GM18861 (cell line): ENCODE measurements around the gene TMEM245.
A peak's percentile ranks its signal among the peaks of the same experiment; 100 is the strongest.

Source experiments
- ATAC-seq: cut with Tn5 transposase; IDR thresholded peaks from one replicate; pipeline ENCODE4 v1.9.1; 2021; ENCODE audit not compliant: unreplicated experiment

TMEM245 gene

GRCh38 chr9:109107402-109108240 is 12.1 kb downstream of the TMEM245 start:
- no peak for ATAC-seq

- ATAC-seq = peak; percentile 77
Observed at GRCh38 chr9:109101810-109102209, 17.9 kb downstream of the TMEM245 start.

- no peak for ATAC-seq
Observed at GRCh38 chr9:109101202-109101595, 18.5 kb downstream of the TMEM245 start.

GRCh38 chr9:109100543-109101201 is 19.1 kb downstream of the TMEM245 start:
- no peak for ATAC-seq

- no peak for ATAC-seq
Observed at GRCh38 chr9:109098960-109099308, 20.8 kb downstream of the TMEM245 start.

GRCh38 chr9:109098171-109098959 is 21.4 kb downstream of the TMEM245 start:
- ATAC-seq = peak; percentile 33

GRCh38 chr9:109097146-109097545 is 22.6 kb downstream of the TMEM245 start:
- ATAC-seq = no peak

- no peak for ATAC-seq
Observed at GRCh38 chr9:109095321-109095720, 24.4 kb downstream of the TMEM245 start.

GRCh38 chr9:109094268-109094667 is 25.5 kb downstream of the TMEM245 start:
- no peak for ATAC-seq

GRCh38 chr9:109092587-109092986 is 27.2 kb downstream of the TMEM245 start:
- no peak for ATAC-seq

- no peak for ATAC-seq
Observed at GRCh38 chr9:109092051-109092580, 27.6 kb downstream of the TMEM245 start.

GRCh38 chr9:109088221-109088620 is 31.5 kb downstream of the TMEM245 start:
- no peak for ATAC-seq

- ATAC-seq = no peak
Observed at GRCh38 chr9:109087795-109088194, 32.0 kb downstream of the TMEM245 start.

GRCh38 chr9:109086221-109086620 is 33.5 kb downstream of the TMEM245 start:
- ATAC-seq = no peak

- ATAC-seq = no peak
Observed at GRCh38 chr9:109085510-109085909, 34.2 kb downstream of the TMEM245 start.

GRCh38 chr9:109083813-109084405 is 35.8 kb downstream of the TMEM245 start:
- ATAC-seq = no peak

GRCh38 chr9:109083141-109083540 is 36.6 kb downstream of the TMEM245 start:
- no peak for ATAC-seq

- no peak for ATAC-seq
Observed at GRCh38 chr9:109082091-109082620, 37.6 kb downstream of the TMEM245 start.

- no peak for ATAC-seq
Observed at GRCh38 chr9:109074236-109074889, 45.4 kb downstream of the TMEM245 start.

GRCh38 chr9:109072821-109073435 is 46.8 kb downstream of the TMEM245 start:
- no peak for ATAC-seq
